Testis (tissue), 2 donors: ENCODE data around the gene KANK2.

Source experiments
- POLR2A ChIP-seq: fragments of 450-650 bp; IDR thresholded peaks from one replicate; pipeline ENCODE4 v1.6.1; 2017; ENCODE audit warnings: antibody characterized with exemption, mild to moderate bottlenecking, moderate library complexity
- TF ChIP-seq, protein P1 (sequence below), 3 experiments: fragments of 450-650 bp in 2 of 3; fragments of 200-600 bp in 1 of 3; sonication (generic) in 1 of 3; IDR thresholded peaks; one replicate each; pipeline ENCODE4 v1.5.1; 2016 to 2019; ENCODE audit warnings: antibody characterized with exemption in 3 of 3, mild to moderate bottlenecking in 2 of 3, moderate library complexity in 1 of 3

DNA sequence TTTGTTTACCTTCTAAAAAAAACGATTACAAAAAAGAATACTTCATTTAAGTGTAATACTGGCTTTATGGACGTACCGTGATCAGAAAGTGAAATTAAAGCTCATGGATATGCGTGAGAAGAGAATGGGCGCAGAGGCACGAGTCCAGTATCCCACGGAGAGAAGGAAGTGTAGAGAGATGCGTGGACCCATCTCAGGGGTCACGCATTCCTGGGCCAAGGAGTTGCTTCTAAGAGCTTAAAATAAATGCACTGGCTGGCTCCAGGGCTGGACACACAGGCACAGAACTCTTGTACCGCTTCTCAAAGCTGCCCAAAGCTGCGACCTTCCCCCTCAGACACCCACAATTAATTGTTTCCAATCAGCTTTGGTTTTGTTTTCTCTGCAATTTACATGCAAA lies 33.0 kb downstream of the KANK2 start:
- TF ChIP-seq, protein P1, sequence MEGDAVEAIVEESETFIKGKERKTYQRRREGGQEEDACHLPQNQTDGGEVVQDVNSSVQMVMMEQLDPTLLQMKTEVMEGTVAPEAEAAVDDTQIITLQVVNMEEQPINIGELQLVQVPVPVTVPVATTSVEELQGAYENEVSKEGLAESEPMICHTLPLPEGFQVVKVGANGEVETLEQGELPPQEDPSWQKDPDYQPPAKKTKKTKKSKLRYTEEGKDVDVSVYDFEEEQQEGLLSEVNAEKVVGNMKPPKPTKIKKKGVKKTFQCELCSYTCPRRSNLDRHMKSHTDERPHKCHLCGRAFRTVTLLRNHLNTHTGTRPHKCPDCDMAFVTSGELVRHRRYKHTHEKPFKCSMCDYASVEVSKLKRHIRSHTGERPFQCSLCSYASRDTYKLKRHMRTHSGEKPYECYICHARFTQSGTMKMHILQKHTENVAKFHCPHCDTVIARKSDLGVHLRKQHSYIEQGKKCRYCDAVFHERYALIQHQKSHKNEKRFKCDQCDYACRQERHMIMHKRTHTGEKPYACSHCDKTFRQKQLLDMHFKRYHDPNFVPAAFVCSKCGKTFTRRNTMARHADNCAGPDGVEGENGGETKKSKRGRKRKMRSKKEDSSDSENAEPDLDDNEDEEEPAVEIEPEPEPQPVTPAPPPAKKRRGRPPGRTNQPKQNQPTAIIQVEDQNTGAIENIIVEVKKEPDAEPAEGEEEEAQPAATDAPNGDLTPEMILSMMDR (IDR thresholded peaks at IDR 0.05), result no peak
- TF ChIP-seq POLR2A, result no peak
